K562 (cell line): Measurements from ENCODE around the gene GCH1. TPM values are rescaled to one million over a fixed set of nuclear protein-coding genes. Genes with fewer than 3 reads are reported as not detected.
"Not testable (repeated sequence)": the region's sequence is repeated elsewhere in the genome, so short reads cannot be mapped to it uniquely, and the experiment has no call there.

Source experiments
- ATAC-seq: fragments of 200-7000 bp; cut with Tn5 transposase; 3 replicates; pipeline ENCODE4 v1.9.1; 2020; ENCODE audit warnings: moderate library complexity
- BruUV-seq: library from RNA; stranded (reverse); fragments of 400-500 nt; replicated peaks from 2 replicates; lab custom pipeline; 2021; lab: Mats Ljungman, UMichigan
- CTCF ChIA-PET: fragments of 300-600 bp; formaldehyde crosslinking; extraction: SDS; loops from one replicate; lab custom pipeline; 2021; ENCODE audit warnings: low intra/inter-chr PET ratio; lab: Yijun Ruan, JAX
- POLR2A ChIA-PET: fragments of 300-600, 350-650 bp; sonication (Branson Sonifier 250); formaldehyde crosslinking; extraction: SDS; loops from one replicate; lab custom pipeline; 2021; ENCODE audit warnings: antibody characterized with exemption, inconsistent platforms; lab: Yijun Ruan, JAX
- DNase-seq, 4 experiments: peaks; one replicate each; pipeline versions ENCODE4 v3.0.0 to v3.0.0-alpha.2; 2011 to 2018; ENCODE audit warnings: low spot score in 3 of 4, mixed read lengths in 3 of 4; ENCODE audit errors: extremely low read depth in 1 of 4
- FAIRE-seq: peaks from 2 replicates; lab custom pipeline; 2011; peaks lifted over from hg19 to GRCh38; lab: Jason Lieb, UNC
- H2AFZ ChIP-seq: 2 replicates; pipeline ENCODE4 v1.6.0; 2011; ENCODE audit warnings: low read depth, low read length, control low read depth, inconsistent platforms
- H3K27ac ChIP-seq: fragments of 200-600 bp; 3 replicates; pipeline ENCODE4 v1.8.0; 2011; ENCODE audit warnings: low read depth, mild to moderate bottlenecking, control low read depth, inconsistent platforms, low read length, moderate library complexity, mixed read lengths; ENCODE audit errors: extremely low read depth
- H3K27me3 ChIP-seq, 2 experiments: fragments of 300-600 bp in 1 of 2; 2 replicates in 1 of 2; 3 replicates in 1 of 2; pipeline versions ENCODE4 v1.6.0 to v1.8.0; 2011; ENCODE audit warnings: inconsistent platforms in 2 of 2, low read length in 2 of 2, mild to moderate bottlenecking in 1 of 2, mixed read lengths in 1 of 2, moderate library complexity in 1 of 2; ENCODE audit not compliant: control insufficient read depth in 2 of 2, insufficient read depth in 2 of 2
- H3K36me3 ChIP-seq: fragments of 300-600 bp; 3 replicates; pipeline ENCODE4 v1.8.0; 2011; ENCODE audit warnings: mild to moderate bottlenecking, low read length, inconsistent platforms; ENCODE audit not compliant: control insufficient read depth, insufficient read depth
- H3K4me1 ChIP-seq, 2 experiments: fragments of 200-600 bp in 1 of 2; replicated peaks in 1 of 2; 2 replicates in 1 of 2; 3 replicates in 1 of 2; pipeline versions ENCODE4 v1.5.1 to v1.8.0; 2011; ENCODE audit warnings: inconsistent platforms in 2 of 2, low read length in 2 of 2, mild to moderate bottlenecking in 1 of 2, mixed read lengths in 1 of 2, moderate library complexity in 1 of 2; ENCODE audit not compliant: control insufficient read depth in 2 of 2, insufficient read depth in 2 of 2
- H3K4me2 ChIP-seq: 2 replicates; pipeline ENCODE4 v1.6.1; 2011; ENCODE audit warnings: low read length, control low read depth, inconsistent platforms, mixed read lengths; ENCODE audit not compliant: insufficient read depth
- H3K4me3 ChIP-seq: fragments of 200-600 bp; sonication (generic), shearing (Covaris generic); 2 replicates; pipeline ENCODE4 v1.5.1; 2016; ENCODE audit warnings: control low read depth, inconsistent platforms
- H3K79me2 ChIP-seq: fragments of 200-600 bp; 3 replicates; pipeline ENCODE4 v1.8.0; 2011; ENCODE audit warnings: low read length, inconsistent platforms; ENCODE audit not compliant: control insufficient read depth, insufficient read depth
- H3K9ac ChIP-seq, 2 experiments: 2 replicates each; pipeline versions ENCODE4 v1.6.0 to v1.6.1; 2011; ENCODE audit warnings: low read depth in 2 of 2, low read length in 2 of 2, control low read depth in 1 of 2, inconsistent platforms in 1 of 2, mild to moderate bottlenecking in 1 of 2, mixed read lengths in 1 of 2; ENCODE audit not compliant: insufficient read depth in 1 of 2
- H3K9me1 ChIP-seq: one replicate; pipeline ENCODE4 v1.6.0; 2011; ENCODE audit warnings: inconsistent platforms, mild to moderate bottlenecking, low read length, moderate library complexity; ENCODE audit not compliant: control insufficient read depth, insufficient read depth
- H3K9me3 ChIP-seq: replicated peaks from 2 replicates; pipeline ENCODE4 v1.5.1; 2011; ENCODE audit warnings: low read depth, low read length, inconsistent platforms; ENCODE audit not compliant: control insufficient read depth, insufficient read depth
- H4K20me1 ChIP-seq: replicated peaks from 2 replicates; pipeline ENCODE4 v1.6.1; 2011; ENCODE audit warnings: low read length, inconsistent platforms, mixed read lengths; ENCODE audit not compliant: control insufficient read depth, insufficient read depth
- WGBS: fragments of 100-300 bp; shearing (Covaris generic); methylation state at CpG from one replicate; pipeline ENCODE4 v1.1.6; 2016; ENCODE audit warnings: low coverage, mixed read lengths; ENCODE audit not compliant: insufficient coverage; ENCODE audit errors: missing lambda C conversion rate; 5-methylcytosine and 5-hydroxymethylcytosine counted together
- in situ Hi-C: fragments of 300-500 bp; cut with MboI; formaldehyde crosslinking; loops from 4 replicates; pipeline ENCODE4 v1.15.0; 2018; ENCODE audit warnings: inconsistent platforms, mixed read lengths
- intact Hi-C: fragments of 100-400 bp; cut with micrococcal nuclease; formaldehyde crosslinking; loops from 2 replicates; pipeline ENCODE4 v1.14.2; 2022
- polyA plus RNA-seq, 8 experiments: library from polyadenylated mRNA; depleted of rRNA in 4 of 8; stranded (reverse) in 5 of 8; unstranded in 3 of 8; fragments of >200 nt; fragmentation: Nextera tagmentation in 2 of 8; fragmentation: Illumina TruSeq in 1 of 8; extraction: Ambion mirVana in 2 of 8; extraction: Trizol in 1 of 8; gene quantifications; 2 replicates each; pipeline versions ENCODE4 v1.2.1 to v1.2.3, GENCODE V29; 2011 to 2014; ENCODE audit warnings: inconsistent platforms in 1 of 8, missing spikeins in 1 of 8
- total RNA-seq, 7 experiments: library from RNA; depleted of rRNA in 6 of 7; stranded (reverse); fragments of >200 nt in 6 of 7; fragmentation: Illumina TruSeq in 2 of 7; extraction: Trizol in 2 of 7; gene quantifications; 2 replicates each; pipeline versions ENCODE4 v1.2.1 to v1.2.3, GENCODE V29; 2011 to 2021; ENCODE audit warnings: low replicate concordance in 1 of 7
- TF ChIP-seq, protein P1 (sequence below), 2 experiments: fragments of 450-650 bp; IDR thresholded peaks; 2 replicates each; pipeline ENCODE4 v1.6.1; 2018; ENCODE audit warnings: mild to moderate bottlenecking in 2 of 2, low read depth in 1 of 2; ENCODE audit not compliant: partially characterized antibody in 2 of 2

Gene GCH1
- total and polyA plus RNA-seq, 9 of the 15 experiments (the other 6 are each of a cell fraction or from before 2014, with no cell fraction given), result 3.9 to 13.1 (median 6.5) TPM

DNA sequence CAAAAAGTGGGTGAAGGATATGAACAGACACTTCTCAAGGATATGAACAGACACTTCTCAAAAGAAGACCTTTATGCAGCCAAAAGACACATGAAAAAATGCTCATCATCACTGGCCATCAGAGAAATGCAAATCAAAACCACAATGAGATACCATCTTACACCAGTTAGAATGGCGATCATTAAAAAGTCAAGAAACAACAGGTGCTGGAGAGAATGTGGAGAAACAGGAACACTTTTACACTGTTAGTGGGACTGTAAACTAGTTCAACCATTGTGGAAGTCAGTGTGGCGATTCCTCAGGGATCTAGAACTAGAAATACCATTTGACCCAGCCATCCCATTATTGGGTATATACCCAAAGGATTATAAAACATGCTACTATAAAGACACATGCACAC is 27.0 kb downstream of the GCH1 start:
- H3K9ac ChIP-seq, H3K9me3 ChIP-seq, H3K27me3 ChIP-seq, H3K9me1 ChIP-seq, H3K4me2 ChIP-seq, H3K27ac ChIP-seq, H2AFZ ChIP-seq, CTCF ChIA-PET, H4K20me1 ChIP-seq, in situ Hi-C loops, POLR2A ChIA-PET, H3K4me3 ChIP-seq, BruUV-seq, ATAC-seq, H3K36me3 ChIP-seq, H3K79me2 ChIP-seq, intact Hi-C loops, H3K4me1 ChIP-seq, FAIRE-seq, DNase-seq: not testable (repeated sequence)
- TF ChIP-seq, protein P1, sequence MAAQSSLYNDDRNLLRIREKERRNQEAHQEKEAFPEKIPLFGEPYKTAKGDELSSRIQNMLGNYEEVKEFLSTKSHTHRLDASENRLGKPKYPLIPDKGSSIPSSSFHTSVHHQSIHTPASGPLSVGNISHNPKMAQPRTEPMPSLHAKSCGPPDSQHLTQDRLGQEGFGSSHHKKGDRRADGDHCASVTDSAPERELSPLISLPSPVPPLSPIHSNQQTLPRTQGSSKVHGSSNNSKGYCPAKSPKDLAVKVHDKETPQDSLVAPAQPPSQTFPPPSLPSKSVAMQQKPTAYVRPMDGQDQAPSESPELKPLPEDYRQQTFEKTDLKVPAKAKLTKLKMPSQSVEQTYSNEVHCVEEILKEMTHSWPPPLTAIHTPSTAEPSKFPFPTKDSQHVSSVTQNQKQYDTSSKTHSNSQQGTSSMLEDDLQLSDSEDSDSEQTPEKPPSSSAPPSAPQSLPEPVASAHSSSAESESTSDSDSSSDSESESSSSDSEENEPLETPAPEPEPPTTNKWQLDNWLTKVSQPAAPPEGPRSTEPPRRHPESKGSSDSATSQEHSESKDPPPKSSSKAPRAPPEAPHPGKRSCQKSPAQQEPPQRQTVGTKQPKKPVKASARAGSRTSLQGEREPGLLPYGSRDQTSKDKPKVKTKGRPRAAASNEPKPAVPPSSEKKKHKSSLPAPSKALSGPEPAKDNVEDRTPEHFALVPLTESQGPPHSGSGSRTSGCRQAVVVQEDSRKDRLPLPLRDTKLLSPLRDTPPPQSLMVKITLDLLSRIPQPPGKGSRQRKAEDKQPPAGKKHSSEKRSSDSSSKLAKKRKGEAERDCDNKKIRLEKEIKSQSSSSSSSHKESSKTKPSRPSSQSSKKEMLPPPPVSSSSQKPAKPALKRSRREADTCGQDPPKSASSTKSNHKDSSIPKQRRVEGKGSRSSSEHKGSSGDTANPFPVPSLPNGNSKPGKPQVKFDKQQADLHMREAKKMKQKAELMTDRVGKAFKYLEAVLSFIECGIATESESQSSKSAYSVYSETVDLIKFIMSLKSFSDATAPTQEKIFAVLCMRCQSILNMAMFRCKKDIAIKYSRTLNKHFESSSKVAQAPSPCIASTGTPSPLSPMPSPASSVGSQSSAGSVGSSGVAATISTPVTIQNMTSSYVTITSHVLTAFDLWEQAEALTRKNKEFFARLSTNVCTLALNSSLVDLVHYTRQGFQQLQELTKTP (IDR thresholded peaks at IDR 0.05; ENCODE audit: low read depth in 1 of 2, partially characterized antibody in 2 of 2), result peak in 1 of 2 experiments; percentile 68
- WGBS, result no CpG with 5 or more reads among the region's 2 CpGs
